KBM-7 (cell line): ENCODE measurements around the gene SPRR2D.
A peak's percentile ranks its signal among the peaks of the same experiment; 100 is the strongest.
"Not testable (repeated sequence)": the region's sequence is repeated elsewhere in the genome, so short reads cannot be mapped to it uniquely, and the experiment has no call there.

Source experiments
- DNase-seq: peaks from one replicate; pipeline ENCODE4 v3.0.0-alpha.2; 2015
- in situ Hi-C: fragments of 300-500 bp; cut with MboI; formaldehyde crosslinking; loops from 2 replicates; pipeline ENCODE4 v1.14.3; 2020; ENCODE audit warnings: low sequenced_read_pairs, low pct_unique_long_range_greater_than_20kb, mixed read lengths

SPRR2D gene

GRCh38 chr1:153023109-153023508 lies 17.8 kb downstream of the SPRR2D start:
- in situ Hi-C loops: no loop called here
- DNase-seq: no peak

- DNase-seq: peak; percentile 4
- in situ Hi-C loops: not testable (repeated sequence)
These were observed 18.6 kb downstream of the SPRR2D start for GRCh38 chr1:153022340-153022739.

GRCh38 chr1:153021829-153022228 lies 19.1 kb downstream of the SPRR2D start:
- in situ Hi-C loops, DNase-seq: not testable (repeated sequence)

- in situ Hi-C loops: not testable (repeated sequence)
These were observed 29.6 kb downstream of the SPRR2D start for GRCh38 chr1:153011235-153011758.

GRCh38 chr1:153001382-153001781 lies 39.5 kb downstream of the SPRR2D start, which contains the start of gene SPRR3:
Gene SPRR3, plus strand, starts transcription at chr1:153001749. Its CDS starts 1,272 bp downstream, at chr1:153003021.
- DNase-seq: no peak
- in situ Hi-C loops: no loop called here

More at GRCh38 chr1:153011235-153011758, 29.6 kb downstream of the SPRR2D start:
- DNase-seq: not testable (repeated sequence)

- DNase-seq: no peak
- in situ Hi-C loops: no loop called here
These were observed 40.6 kb downstream of the SPRR2D start for GRCh38 chr1:153000294-153000693.

GRCh38 chr1:152999818-153000217 lies 41.1 kb downstream of the SPRR2D start:
- in situ Hi-C loops: no loop called here
- DNase-seq: no peak

- in situ Hi-C loops: no loop called here
- DNase-seq: no peak
These were observed 42.4 kb downstream of the SPRR2D start for GRCh38 chr1:152998476-152998875.

GRCh38 chr1:152997901-152998300 lies 43.0 kb downstream of the SPRR2D start:
- in situ Hi-C loops: no loop called here
- DNase-seq: no peak

- no peak for DNase-seq
- in situ Hi-C loops: no loop called here
These were observed 44.1 kb downstream of the SPRR2D start for GRCh38 chr1:152996633-152997400.

GRCh38 chr1:152995842-152996241 lies 45.1 kb downstream of the SPRR2D start:
- in situ Hi-C loops: no loop called here
- DNase-seq: no peak

GRCh38 chr1:152993186-152993585 lies 47.7 kb downstream of the SPRR2D start:
- no peak for DNase-seq
- in situ Hi-C loops: no loop called here
